Progenitor cell of endocrine pancreas (in vitro differentiated cells): Measurements from ENCODE around the gene REEP5. TPM values are rescaled to one million over a fixed set of nuclear protein-coding genes. Genes with fewer than 3 reads are reported as not detected.
"Not testable (repeated sequence)": the region's sequence is repeated elsewhere in the genome, so short reads cannot be mapped to it uniquely, and the experiment has no call there.

ENCODE experiments used
- DNase-seq: peaks from one replicate; pipeline ENCODE4 v3.0.0; 2021; ENCODE audit warnings: low spot score; ENCODE audit not compliant: unreplicated experiment
- H3K27ac Mint-ChIP-seq: 2 replicates; pipeline ENCODE4 v1.8.0; 2021; ENCODE audit warnings: mild to moderate bottlenecking, moderate library complexity, mixed read lengths
- H3K27me3 Mint-ChIP-seq: 2 replicates; pipeline ENCODE4 v1.8.0; 2021; ENCODE audit warnings: mixed read lengths
- H3K36me3 Mint-ChIP-seq: 2 replicates; pipeline ENCODE4 v1.8.0; 2022; ENCODE audit warnings: mixed read lengths; ENCODE audit not compliant: insufficient read depth
- H3K4me1 Mint-ChIP-seq: 2 replicates; pipeline ENCODE4 v1.8.0; 2021; ENCODE audit warnings: low read depth, mixed read lengths
- H3K4me3 Mint-ChIP-seq: 2 replicates; pipeline ENCODE4 v1.8.0; 2021; ENCODE audit warnings: low read depth, mild to moderate bottlenecking, moderate library complexity, mixed read lengths
- H3K9me3 Mint-ChIP-seq: 2 replicates; pipeline ENCODE4 v1.8.0; 2021; ENCODE audit warnings: low read depth, mixed read lengths
- CTCF ChIP-seq: fragments of 200-600 bp; sonication (generic); IDR thresholded peaks from one replicate; pipeline ENCODE4 v1.5.0; 2021; ENCODE audit warnings: antibody characterized with exemption, mild to moderate bottlenecking; ENCODE audit not compliant: unreplicated experiment
- total RNA-seq: library from RNA; stranded (reverse); gene quantifications from 2 replicates; pipeline ENCODE4 v1.2.1, GENCODE V29; 2021

Gene REEP5
- total RNA-seq, 1 donor from 2014 or later, result 33.8 TPM

- DNase-seq, result no peak
- TF ChIP-seq CTCF, result no peak
- no peak overlapping the region for H3K4me3 Mint-ChIP-seq
- H3K36me3 Mint-ChIP-seq, result no peaks in the 10 kb centered on the region
- H3K27me3 Mint-ChIP-seq, result no peaks in the 10 kb centered on the region
- no peaks in the 10 kb centered on the region for H3K9me3 Mint-ChIP-seq
- H3K27ac Mint-ChIP-seq, result no peak overlapping the region
- H3K4me1 Mint-ChIP-seq, result peaks cover 16% of the 10 kb centered on the region
Observed at GRCh38 chr5:112965733-112966306, 43.8 kb upstream of the REEP5 start.

DNA sequence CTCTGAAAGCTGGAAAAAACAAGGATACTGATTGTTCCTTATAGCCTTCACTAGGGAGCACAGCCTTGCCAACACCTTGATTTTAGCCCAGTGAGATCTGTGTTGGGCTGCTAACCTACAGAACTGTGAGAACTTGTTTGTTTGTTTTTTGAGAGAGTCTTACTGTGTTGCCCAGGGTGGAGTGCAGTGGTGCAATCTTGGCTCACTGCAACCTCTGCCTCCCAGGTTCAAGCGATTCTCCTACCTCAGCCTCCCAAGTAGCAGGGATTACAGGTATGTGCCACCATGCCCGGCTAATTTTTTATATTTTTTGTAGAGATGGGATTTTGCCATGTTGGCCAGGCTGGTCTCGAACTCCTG lies 41.3 kb upstream of the REEP5 start:
- H3K9me3 Mint-ChIP-seq, H3K27me3 Mint-ChIP-seq, H3K27ac Mint-ChIP-seq, H3K4me3 Mint-ChIP-seq, DNase-seq, H3K4me1 Mint-ChIP-seq, H3K36me3 Mint-ChIP-seq: not testable (repeated sequence)

- no peak for DNase-seq
- no peaks in the 10 kb centered on the region for H3K36me3 Mint-ChIP-seq
- peaks cover 3% of the 10 kb centered on the region for H3K4me1 Mint-ChIP-seq
- no peaks in the 10 kb centered on the region for H3K9me3 Mint-ChIP-seq
- TF ChIP-seq CTCF, result no peak
- H3K27me3 Mint-ChIP-seq, result no peaks in the 10 kb centered on the region
- H3K27ac Mint-ChIP-seq, result no peak overlapping the region
- no peak overlapping the region for H3K4me3 Mint-ChIP-seq
Observed at GRCh38 chr5:112960863-112961504, 39.0 kb upstream of the REEP5 start.

- H3K36me3 Mint-ChIP-seq, result no peaks in the 10 kb centered on the region
- no peak overlapping the region for H3K4me3 Mint-ChIP-seq
- no peak for TF ChIP-seq CTCF
- no peaks in the 10 kb centered on the region for H3K9me3 Mint-ChIP-seq
- no peak overlapping the region for H3K27ac Mint-ChIP-seq
- no peaks in the 10 kb centered on the region for H3K27me3 Mint-ChIP-seq
- peaks cover 3% of the 10 kb centered on the region for H3K4me1 Mint-ChIP-seq
- no peak for DNase-seq
Observed at GRCh38 chr5:112960315-112960714, 38.3 kb upstream of the REEP5 start.

GRCh38 chr5:112959872-112960271 lies 37.8 kb upstream of the REEP5 start:
- not testable (repeated sequence) for H3K27ac Mint-ChIP-seq, H3K4me3 Mint-ChIP-seq, H3K27me3 Mint-ChIP-seq

GRCh38 chr5:112958093-112959088 lies 36.4 kb upstream of the REEP5 start:
- no peaks in the 10 kb centered on the region for H3K27me3 Mint-ChIP-seq
- no peak for TF ChIP-seq CTCF
- no peak overlapping the region for H3K4me3 Mint-ChIP-seq
- DNase-seq, result no peak
- peaks cover 3% of the 10 kb centered on the region for H3K4me1 Mint-ChIP-seq
- H3K9me3 Mint-ChIP-seq, result peaks cover 3% of the 10 kb centered on the region
- peaks cover 1% of the 10 kb centered on the region for H3K36me3 Mint-ChIP-seq
- H3K27ac Mint-ChIP-seq, result no peak overlapping the region

More at GRCh38 chr5:112959872-112960271, 37.8 kb upstream of the REEP5 start:
- not testable (repeated sequence) for H3K36me3 Mint-ChIP-seq, DNase-seq, H3K4me1 Mint-ChIP-seq, H3K9me3 Mint-ChIP-seq
